Iris pigment epithelial cell (primary cell): ENCODE measurements around the gene NDUFV2.
"Not testable (repeated sequence)": the region's sequence is repeated elsewhere in the genome, so short reads cannot be mapped to it uniquely, and the experiment has no call there.

Experiments
- DNase-seq: peaks from one replicate; pipeline ENCODE4 v3.0.0-alpha.2; 2011; ENCODE audit warnings: low read depth

Gene NDUFV2

GRCh38 chr18:9091066-9091476 lies 11.4 kb upstream of the NDUFV2 start:
- no peak for DNase-seq

GRCh38 chr18:9092665-9093064 lies 9.8 kb upstream of the NDUFV2 start:
- DNase-seq: peak; percentile 68

GRCh38 chr18:9093109-9093508 lies 9.4 kb upstream of the NDUFV2 start:
- not testable (repeated sequence) for DNase-seq

- DNase-seq: peak; percentile 97
Measured at GRCh38 chr18:9094307-9095226, 7.9 kb upstream of the NDUFV2 start.

- DNase-seq: peak; percentile 62
Measured at GRCh38 chr18:9095297-9096006, 7.0 kb upstream of the NDUFV2 start.

GRCh38 chr18:9096007-9096371 lies 6.5 kb upstream of the NDUFV2 start:
- no peak for DNase-seq

- no peak for DNase-seq
Measured at GRCh38 chr18:9096685-9097084, 5.8 kb upstream of the NDUFV2 start.

GRCh38 chr18:9097349-9097748 lies 5.2 kb upstream of the NDUFV2 start:
- DNase-seq: no peak

GRCh38 chr18:9100796-9101195 lies 1.7 kb upstream of the NDUFV2 start:
- DNase-seq: no peak

- DNase-seq: peak; percentile 87
Measured at GRCh38 chr18:9101730-9102507, 580 bp upstream of the NDUFV2 start.

- peak; percentile 53 for DNase-seq
Measured at GRCh38 chr18:9103376-9103873, 926 bp downstream of the NDUFV2 start.

GRCh38 chr18:9104244-9104901 lies 1.9 kb downstream of the NDUFV2 start:
- DNase-seq: no peak

GRCh38 chr18:9105420-9105819 lies 2.9 kb downstream of the NDUFV2 start:
- DNase-seq: no peak

GRCh38 chr18:9106094-9106493 lies 3.6 kb downstream of the NDUFV2 start:
- no peak for DNase-seq

GRCh38 chr18:9106800-9107584 lies 4.5 kb downstream of the NDUFV2 start:
- DNase-seq: no peak

- no peak for DNase-seq
Measured at GRCh38 chr18:9108911-9109310, 6.4 kb downstream of the NDUFV2 start.

- DNase-seq: peak; percentile 77
Measured at GRCh38 chr18:9109523-9109922, 7.0 kb downstream of the NDUFV2 start.

- DNase-seq: no peak
Measured at GRCh38 chr18:9113468-9114149, 11.1 kb downstream of the NDUFV2 start.

- DNase-seq: no peak
Measured at GRCh38 chr18:9115984-9116383, 13.5 kb downstream of the NDUFV2 start.
